Measurements from ENCODE around the gene UEVLD.

- TF ChIP-seq CTCF (IDR thresholded peaks at IDR 0.05) (no peak), POLR2AphosphoS5 (IDR thresholded peaks at IDR 0.05; ENCODE audit: low read depth, low read length) (no peak), REST (IDR thresholded peaks at IDR 0.05; ENCODE audit: insufficient read depth in 1 of 2, low read depth in 2 of 2, low read length in 1 of 2) (no peak), TCF7L2 (IDR thresholded peaks at IDR 0.05; ENCODE audit: low read depth, low read length) (no peak), SIN3A (IDR thresholded peaks at IDR 0.05; ENCODE audit: borderline replicate concordance, insufficient read depth, low read depth, low read length) (no peak)
Measured at GRCh38 chr11:18533365-18533764, 55.2 kb downstream of the UEVLD start.

Measured in Panc1 (cell line).